ENCODE results near the gene CARD11.

The CARD11 gene

GRCh38 chr7:2862831-2863361 is 180.8 kb downstream of the CARD11 start:
- H3K4me3 ChIP-seq (ENCODE audit: low read length): no peak overlapping the region
- no peak for TF ChIP-seq CTCF (conservative IDR thresholded peaks at IDR 0.05; ENCODE audit: low read depth, low read length)
- DNase-seq (ENCODE audit: low read depth): no peak

GRCh38 chr7:2861509-2861908 is 182.2 kb downstream of the CARD11 start:
- no peak overlapping the region for H3K4me3 ChIP-seq (ENCODE audit: low read length)
- no peak for DNase-seq (ENCODE audit: low read depth)
- no peak for TF ChIP-seq CTCF (conservative IDR thresholded peaks at IDR 0.05; ENCODE audit: low read depth, low read length)

GRCh38 chr7:2860627-2861133 is 183.0 kb downstream of the CARD11 start:
- no peak for TF ChIP-seq CTCF (conservative IDR thresholded peaks at IDR 0.05; ENCODE audit: low read depth, low read length)
- no peak overlapping the region for H3K4me3 ChIP-seq (ENCODE audit: low read length)
- DNase-seq (ENCODE audit: low read depth): peak; percentile 35

- no peak for TF ChIP-seq CTCF (conservative IDR thresholded peaks at IDR 0.05; ENCODE audit: low read depth, low read length)
- H3K4me3 ChIP-seq (ENCODE audit: low read length): no peak overlapping the region
- DNase-seq (ENCODE audit: low read depth): no peak
Measured at GRCh38 chr7:2859952-2860351, 183.7 kb downstream of the CARD11 start.

GRCh38 chr7:2858621-2859020 is 185.0 kb downstream of the CARD11 start:
- DNase-seq (ENCODE audit: low read depth): no peak
- no peak for TF ChIP-seq CTCF (conservative IDR thresholded peaks at IDR 0.05; ENCODE audit: low read depth, low read length)
- no peak overlapping the region for H3K4me3 ChIP-seq (ENCODE audit: low read length)

GRCh38 chr7:2856388-2857169 is 187.1 kb downstream of the CARD11 start:
- H3K4me3 ChIP-seq (ENCODE audit: low read length): no peak overlapping the region
- TF ChIP-seq CTCF (conservative IDR thresholded peaks at IDR 0.05; ENCODE audit: low read depth, low read length): no peak
- DNase-seq (ENCODE audit: low read depth): no peak
